ENCODE results near the gene DOCK8. TPM values are rescaled to one million over a fixed set of nuclear protein-coding genes. Genes with fewer than 3 reads are reported as not detected.

The DOCK8 gene
- total and polyA plus RNA-seq, 2 of the 13 experiments (the other 11 are each of a cell fraction or from before 2014, with no cell fraction given), result 0.28 to 0.38 TPM

DNA sequence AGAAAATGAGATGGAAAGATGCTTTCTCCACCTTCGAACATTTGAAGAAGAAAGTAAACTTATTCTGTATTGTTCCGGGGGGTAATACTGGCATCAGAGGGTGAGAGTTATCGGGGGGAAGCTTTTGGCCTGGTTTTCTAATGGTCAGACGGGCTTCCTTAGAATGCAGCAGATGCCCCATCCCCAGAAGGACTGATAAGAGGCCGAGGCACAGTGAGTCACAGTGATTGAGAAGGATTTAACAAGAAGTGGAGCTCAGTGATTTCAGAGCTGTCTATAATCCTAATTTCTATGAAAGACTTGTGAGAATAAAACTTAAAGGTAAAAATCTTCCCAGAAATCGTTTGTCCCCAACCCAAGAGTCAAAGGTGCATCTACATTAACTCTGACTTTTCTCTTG, 123.9 kb downstream of the DOCK8 start:
- DNase-seq (ENCODE audit: low spot score) (no peak), FAIRE-seq (no peak), ATAC-seq (no peak)
- Histone ChIP-seq H3K4me3 (replicated peaks in 1 of 3; ENCODE audit: insufficient read depth in 1 of 3, low read depth in 2 of 3, low read length in 3 of 3) (no peak overlapping the region), H3K79me2 (ENCODE audit: insufficient read depth, low read length) (no peaks in the 10 kb centered on the region), H3K27me3 (ENCODE audit: control insufficient read depth in 1 of 2, insufficient read depth in 2 of 2, low read length in 2 of 2) (no peaks in the 10 kb centered on the region), H2AFZ (ENCODE audit: low read length) (no peak overlapping the region), H4K20me1 (ENCODE audit: insufficient read depth, low read length) (no peaks in the 10 kb centered on the region), H3K9me3 (ENCODE audit: low read length) (no peaks in the 10 kb centered on the region), H3K4me2 (ENCODE audit: low read depth, low read length) (no peak overlapping the region), H3K9ac (ENCODE audit: insufficient read depth, low read depth, low read length) (no peak overlapping the region), H3K27ac (ENCODE audit: extremely low read length, insufficient read depth, low read length) (no peak overlapping the region), H3K36me3 (replicated peaks in 1 of 2; ENCODE audit: control insufficient read depth in 1 of 2, insufficient read depth in 2 of 2, low read length in 2 of 2) (no peaks in the 10 kb centered on the region), H3K4me1 (ENCODE audit: insufficient read depth, low read length) (peaks cover 13% of the 10 kb centered on the region)
- CTCF ChIA-PET (ENCODE audit: low intra/inter-chr PET ratio, low total read pairs), result no interaction called here
- no TSS peak for BruUV-seq (replicated peaks)
- POLR2A ChIA-PET, result no interaction called here
- intact Hi-C loops (cut with micrococcal nuclease; ENCODE audit: unreplicated experiment) (loop anchor here (1.0 kb wide), 1 partner anchor 12 kb away; no protein-coding TSS in a partner anchor), in situ Hi-C loops (cut with HindIII; ENCODE audit: extremely low pct_ligation_motif_present, low pct_unique_long_range_greater_than_20kb) (no loop called here)
- TF ChIP-seq SNAPC2 (CRISPR knock-in tag; IDR thresholded peaks at IDR 0.05), result no peak
- TF ChIP-seq NR2F6 (IDR thresholded peaks at IDR 0.05), result no peak
- no peak for TF ChIP-seq NR2F6 (CRISPR knock-in tag; IDR thresholded peaks at IDR 0.05)
- no peak for TF ChIP-seq HNRNPK (IDR thresholded peaks at IDR 0.05; ENCODE audit: low read depth, low read length, poor library complexity, severe bottlenecking)
- no peak for TF ChIP-seq ZNF446 (CRISPR knock-in tag; IDR thresholded peaks at IDR 0.05)
- TF ChIP-seq ZNF335 (CRISPR knock-in tag; IDR thresholded peaks at IDR 0.05), result no peak
- TF ChIP-seq YEATS4 (CRISPR knock-in tag; IDR thresholded peaks at IDR 0.05; ENCODE audit: borderline replicate concordance), result no peak
- no peak for TF ChIP-seq ISX (CRISPR knock-in tag; conservative IDR thresholded peaks at IDR 0.05)
- TF ChIP-seq LCORL (IDR thresholded peaks at IDR 0.05), result no peak
- no peak for TF ChIP-seq LCORL (CRISPR knock-in tag; IDR thresholded peaks at IDR 0.05)
- TF ChIP-seq DMAP1 (CRISPR knock-in tag; IDR thresholded peaks at IDR 0.05), result no peak
- no peak for TF ChIP-seq ZNF737 (CRISPR knock-in tag; IDR thresholded peaks at IDR 0.05; ENCODE audit: borderline replicate concordance)
- TF ChIP-seq, protein P1, sequence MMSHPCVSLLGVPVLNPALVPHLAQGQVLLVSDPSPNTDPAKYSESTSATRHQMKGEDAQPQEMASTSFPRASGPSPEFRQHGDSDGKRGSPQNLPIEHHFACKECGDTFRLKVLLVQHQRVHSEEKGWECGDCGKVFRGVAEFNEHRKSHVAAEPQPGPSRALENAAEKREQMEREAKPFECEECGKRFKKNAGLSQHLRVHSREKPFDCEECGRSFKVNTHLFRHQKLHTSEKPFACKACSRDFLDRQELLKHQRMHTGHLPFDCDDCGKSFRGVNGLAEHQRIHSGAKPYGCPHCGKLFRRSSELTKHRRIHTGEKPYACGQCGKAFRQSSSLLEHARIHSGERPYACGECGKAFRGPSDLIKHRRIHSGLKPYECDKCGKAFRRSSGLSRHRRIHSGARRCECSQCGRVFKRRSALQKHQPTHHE (CRISPR knock-in tag; IDR thresholded peaks at IDR 0.05; ENCODE audit: borderline replicate concordance), result no peak
- TF ChIP-seq, protein P2, sequence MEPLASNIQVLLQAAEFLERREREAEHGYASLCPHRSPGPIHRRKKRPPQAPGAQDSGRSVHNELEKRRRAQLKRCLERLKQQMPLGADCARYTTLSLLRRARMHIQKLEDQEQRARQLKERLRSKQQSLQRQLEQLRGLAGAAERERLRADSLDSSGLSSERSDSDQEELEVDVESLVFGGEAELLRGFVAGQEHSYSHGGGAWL (CRISPR knock-in tag; IDR thresholded peaks at IDR 0.05), result no peak
- no peak for TF ChIP-seq ZNF614 (CRISPR knock-in tag; IDR thresholded peaks at IDR 0.05; ENCODE audit: borderline replicate concordance)
- TF ChIP-seq ZNF75D (CRISPR knock-in tag; IDR thresholded peaks at IDR 0.05; ENCODE audit: borderline replicate concordance), result no peak
- TF ChIP-seq, protein P3, sequence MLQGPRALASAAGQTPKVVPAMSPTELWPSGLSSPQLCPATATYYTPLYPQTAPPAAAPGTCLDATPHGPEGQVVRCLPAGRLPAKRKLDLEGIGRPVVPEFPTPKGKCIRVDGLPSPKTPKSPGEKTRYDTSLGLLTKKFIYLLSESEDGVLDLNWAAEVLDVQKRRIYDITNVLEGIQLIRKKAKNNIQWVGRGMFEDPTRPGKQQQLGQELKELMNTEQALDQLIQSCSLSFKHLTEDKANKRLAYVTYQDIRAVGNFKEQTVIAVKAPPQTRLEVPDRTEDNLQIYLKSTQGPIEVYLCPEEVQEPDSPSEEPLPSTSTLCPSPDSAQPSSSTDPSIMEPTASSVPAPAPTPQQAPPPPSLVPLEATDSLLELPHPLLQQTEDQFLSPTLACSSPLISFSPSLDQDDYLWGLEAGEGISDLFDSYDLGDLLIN (CRISPR knock-in tag; IDR thresholded peaks at IDR 0.05; ENCODE audit: borderline replicate concordance), result no peak
- 49% methylated on average over 6 of the region's 6 CpGs for WGBS (ENCODE audit: low lambda C conversion rate)
